H1 (cell line): ENCODE results near the gene PLEKHM3. TPM values are rescaled to one million over a fixed set of nuclear protein-coding genes. Genes with fewer than 3 reads are reported as not detected.

ENCODE experiments used
- ATF2 ChIP-seq: IDR thresholded peaks from 2 replicates; pipeline ENCODE4 v1.6.1; 2012; ENCODE audit warnings: low read length, inconsistent platforms
- ATF3 ChIP-seq: IDR thresholded peaks from 2 replicates; pipeline ENCODE4 v1.6.1; 2011; ENCODE audit warnings: low read depth, mild to moderate bottlenecking, low read length; ENCODE audit not compliant: insufficient read depth
- BACH1 ChIP-seq: IDR thresholded peaks from 2 replicates; pipeline ENCODE4 v1.6.1; 2012; ENCODE audit warnings: low read length, improper control_type of control experiment
- CTCF ChIP-seq, 3 experiments: IDR thresholded peaks; 1 replicate in 2 of 3; 2 replicates in 1 of 3; pipeline versions ENCODE4 v1.5.1 to v1.6.1; 2011; ENCODE audit warnings: low read length in 3 of 3, mild to moderate bottlenecking in 3 of 3, inconsistent platforms in 2 of 3, low read depth in 1 of 3, moderate library complexity in 1 of 3; ENCODE audit not compliant: insufficient read depth in 1 of 3; ENCODE audit errors: control extremely low read depth in 1 of 3
- EGR1 ChIP-seq: IDR thresholded peaks from 2 replicates; pipeline ENCODE4 v1.6.1; 2011; ENCODE audit warnings: low read depth, low read length, borderline replicate concordance
- MAX ChIP-seq: IDR thresholded peaks from 2 replicates; pipeline ENCODE4 v1.6.1; 2012; ENCODE audit warnings: inconsistent platforms
- SIN3A ChIP-seq, 2 experiments: IDR thresholded peaks in 1 of 2; conservative IDR thresholded peaks in 1 of 2; 2 replicates each; pipeline ENCODE4 v1.6.1; 2011 to 2012; ENCODE audit warnings: low read length in 2 of 2, improper control_type of control experiment in 1 of 2, low read depth in 1 of 2, mild to moderate bottlenecking in 1 of 2
- SIRT6 ChIP-seq: IDR thresholded peaks from one replicate; pipeline ENCODE4 v1.7.1; 2012; ENCODE audit warnings: low read length, inconsistent platforms
- SP2 ChIP-seq: IDR thresholded peaks from 2 replicates; pipeline ENCODE4 v1.6.1; 2012; ENCODE audit warnings: mild to moderate bottlenecking, low read length, inconsistent platforms
- SRF ChIP-seq: IDR thresholded peaks from 2 replicates; pipeline ENCODE4 v1.6.1; 2011; ENCODE audit warnings: mild to moderate bottlenecking, low read depth, low read length, moderate library complexity
- TBP ChIP-seq: IDR thresholded peaks from 2 replicates; pipeline ENCODE4 v1.6.1; 2011; ENCODE audit warnings: low read depth, low read length, improper control_type of control experiment
- TCF12 ChIP-seq: IDR thresholded peaks from 2 replicates; pipeline ENCODE4 v1.6.1; 2011; ENCODE audit warnings: low read depth, mild to moderate bottlenecking, low read length
- YY1 ChIP-seq: IDR thresholded peaks from 2 replicates; pipeline ENCODE4 v1.6.1; 2011; ENCODE audit warnings: low read depth, mild to moderate bottlenecking, low read length
- ZNF274 ChIP-seq: IDR thresholded peaks from 2 replicates; pipeline ENCODE4 v1.7.0; 2012; ENCODE audit warnings: low read length, borderline replicate concordance; ENCODE audit errors: extremely low read depth
- polyA plus RNA-seq, 7 experiments: library from polyadenylated mRNA; depleted of rRNA in 3 of 7; stranded (reverse) in 5 of 7; unstranded in 2 of 7; fragments of >200 nt in 5 of 7; fragments of 200-250 nt in 2 of 7; gene quantifications; 1 replicate in 5 of 7; 2 replicates in 1 of 7; 4 replicates in 1 of 7; pipeline versions ENCODE4 v1.2.1 to v1.2.3, GENCODE V29; 2011 to 2013; ENCODE audit warnings: missing spikeins in 2 of 7, mixed read lengths in 2 of 7
- total RNA-seq: library from RNA; stranded (reverse); fragmentation: NEBNext Ultra II Directional; extraction: Animal tissue kit (Norgen Biotek cat#: 25700); gene quantifications from 2 replicates; pipeline ENCODE4 v1.2.1, GENCODE V29; 2021

PLEKHM3 gene
- total and polyA plus RNA-seq, 2 of the 8 experiments (the other 6 are each of a cell fraction or from before 2014, with no cell fraction given), result 2.3 to 5.8 TPM

- TF ChIP-seq CTCF (IDR thresholded peaks at IDR 0.05; ENCODE audit: control extremely low read depth in 1 of 3, insufficient read depth in 1 of 3, low read depth in 1 of 3, low read length in 3 of 3) (no peak), SIRT6 (no peak), TCF12 (0 out of 2 replicates have a peak, but pooled peaks have one; percentile 52), SP2 (no peak), SIN3A (conservative IDR thresholded peaks at IDR 0.05 in 1 of 2, IDR thresholded peaks at IDR 0.05 in 1 of 2; ENCODE audit: low read depth in 1 of 2, low read length in 2 of 2) (peak; percentile 94 to 97; a peak in 3 of 4 replicates), TBP (peak; percentile 86; the same call in 1 of the 2 replicates), ATF3 (no peak), MAX (peak; percentile 66; the same call in 1 of the 2 replicates), SRF (0 out of 2 replicates have a peak, but pooled peaks have one; percentile 41), YY1 (peak; percentile 75; the same call in 1 of the 2 replicates), EGR1 (no peak), BACH1 (no peak), ZNF274 (no peak), ATF2 (no peak)
Measured at GRCh38 chr2:208025037-208025813, at the start of gene PLEKHM3 (continued).
